Mesothelial cell of epicardium (in vitro differentiated cells): ENCODE data around the gene LCN12. TPM values are rescaled to one million over a fixed set of nuclear protein-coding genes. Genes with fewer than 3 reads are reported as not detected.

ENCODE experiments used
- DNase-seq, 2 experiments: peaks; one replicate each; pipeline ENCODE4 v3.0.0; 2021; ENCODE audit warnings: low spot score in 2 of 2; ENCODE audit not compliant: unreplicated experiment in 2 of 2
- H3K27ac Mint-ChIP-seq: 2 replicates; pipeline ENCODE4 v1.8.0; 2021; ENCODE audit warnings: mixed read lengths
- H3K27me3 Mint-ChIP-seq: 2 replicates; pipeline ENCODE4 v1.8.0; 2021; ENCODE audit warnings: low read depth, mixed read lengths
- H3K36me3 Mint-ChIP-seq: 2 replicates; pipeline ENCODE4 v1.8.0; 2021; ENCODE audit warnings: mixed read lengths
- H3K4me1 Mint-ChIP-seq: 2 replicates; pipeline ENCODE4 v1.8.0; 2021; ENCODE audit warnings: mixed read lengths
- H3K4me3 Mint-ChIP-seq: 2 replicates; pipeline ENCODE4 v1.8.0; 2021; ENCODE audit warnings: mild to moderate bottlenecking, moderate library complexity, mixed read lengths
- H3K9me3 Mint-ChIP-seq: 2 replicates; pipeline ENCODE4 v1.8.0; 2021; ENCODE audit warnings: mixed read lengths
- CTCF ChIP-seq: fragments of 200-600 bp; sonication (generic); IDR thresholded peaks from one replicate; pipeline ENCODE4 v1.5.0; 2021; ENCODE audit warnings: antibody characterized with exemption; ENCODE audit not compliant: unreplicated experiment
- total RNA-seq: library from RNA; stranded (reverse); gene quantifications from 3 replicates; pipeline ENCODE4 v1.2.1, GENCODE V29; 2021

Gene LCN12
- total RNA-seq, 1 donor from 2014 or later: 13.3 TPM

- H3K9me3 Mint-ChIP-seq: no peaks in the 10 kb centered on the region
- H3K4me3 Mint-ChIP-seq: no peak overlapping the region
- H3K27ac Mint-ChIP-seq: no peak overlapping the region
- TF ChIP-seq CTCF: no peak
- peaks cover 6% of the 10 kb centered on the region for H3K4me1 Mint-ChIP-seq
- DNase-seq: no peak
- peaks cover 3% of the 10 kb centered on the region for H3K27me3 Mint-ChIP-seq
- H3K36me3 Mint-ChIP-seq: no peaks in the 10 kb centered on the region
Observed at GRCh38 chr9:136963751-136964150, 11.7 kb downstream of the LCN12 start.

DNA sequence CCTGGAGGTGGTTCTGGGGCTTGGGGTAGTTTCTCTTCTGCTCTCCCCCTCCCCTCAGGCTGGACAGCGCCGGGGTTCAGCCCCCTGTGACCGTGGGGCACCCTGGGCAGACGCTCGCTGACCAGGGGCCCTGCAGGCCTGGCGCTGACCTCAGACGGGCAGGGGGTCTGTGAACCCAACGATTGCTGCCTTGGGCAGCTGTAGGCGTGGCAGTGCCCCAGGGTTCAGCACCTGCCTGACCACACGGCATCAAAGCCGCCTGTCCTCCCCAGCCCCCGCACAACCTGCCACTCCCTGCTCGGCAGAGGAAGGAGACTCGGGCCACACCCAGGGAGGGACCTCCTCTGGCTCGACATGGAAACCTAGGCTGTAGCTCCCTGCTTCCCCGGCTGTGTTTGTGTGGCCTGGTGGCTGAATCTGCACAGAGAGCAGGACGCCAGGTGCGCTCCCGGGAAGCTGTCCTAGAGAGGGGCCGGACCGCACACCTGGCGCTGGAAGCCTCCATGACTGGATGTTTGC lies 12.2 kb downstream of the LCN12 start:
- H3K4me1 Mint-ChIP-seq: peaks cover 6% of the 10 kb centered on the region
- H3K27me3 Mint-ChIP-seq: peaks cover 3% of the 10 kb centered on the region
- H3K27ac Mint-ChIP-seq: no peak overlapping the region
- TF ChIP-seq CTCF: no peak
- no peak overlapping the region for H3K4me3 Mint-ChIP-seq
- no peak for DNase-seq
- no peaks in the 10 kb centered on the region for H3K36me3 Mint-ChIP-seq
- H3K9me3 Mint-ChIP-seq: no peaks in the 10 kb centered on the region

GRCh38 chr9:136964833-136965422 lies 12.9 kb downstream of the LCN12 start:
- Mint-ChIP-seq H3K4me3 (no peak overlapping the region), H3K27me3 (peaks cover 3% of the 10 kb centered on the region), H3K27ac (no peak overlapping the region), H3K4me1 (peaks cover 7% of the 10 kb centered on the region), H3K36me3 (no peaks in the 10 kb centered on the region), H3K9me3 (no peaks in the 10 kb centered on the region)
- no peak for DNase-seq
- no peak for TF ChIP-seq CTCF

DNA sequence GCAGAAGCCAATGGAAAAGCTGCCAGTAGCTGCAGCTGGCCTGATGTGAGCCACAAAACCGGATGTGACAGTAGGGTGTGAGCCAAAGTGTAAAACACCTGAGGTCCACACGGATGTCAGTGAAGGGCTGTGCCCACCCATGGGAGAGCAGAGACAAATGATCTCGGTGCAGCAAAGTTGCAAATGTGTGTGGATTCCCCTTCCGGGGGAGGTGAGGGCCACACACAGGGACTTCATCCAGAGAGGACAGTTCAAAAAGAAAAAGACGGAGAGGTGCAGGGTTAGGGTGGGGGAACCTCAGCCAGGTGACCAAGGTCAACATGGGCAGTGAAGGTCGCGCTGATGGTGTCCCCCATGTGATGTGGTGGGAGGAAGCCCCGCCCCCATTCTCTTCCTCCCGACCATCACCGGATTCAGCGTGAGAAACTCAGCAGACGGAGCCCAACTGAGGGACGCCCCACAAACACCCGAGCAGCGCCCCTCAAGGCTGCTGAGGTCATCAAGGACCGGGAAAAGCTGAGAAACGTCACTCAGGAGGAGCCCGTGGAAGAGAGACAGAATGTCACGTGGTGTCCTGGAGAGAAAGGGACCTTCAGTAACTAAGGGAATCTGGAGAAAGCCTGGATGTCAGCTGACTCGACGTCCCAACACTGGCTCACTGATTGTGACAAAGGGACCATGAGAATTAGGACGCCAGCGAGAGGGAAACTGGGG lies 13.9 kb downstream of the LCN12 start:
- no peaks in the 10 kb centered on the region for H3K36me3 Mint-ChIP-seq
- peaks cover 3% of the 10 kb centered on the region for H3K27me3 Mint-ChIP-seq
- H3K4me3 Mint-ChIP-seq: no peak overlapping the region
- no peak overlapping the region for H3K27ac Mint-ChIP-seq
- no peak for TF ChIP-seq CTCF
- DNase-seq: no peak
- peaks cover 9% of the 10 kb centered on the region for H3K4me1 Mint-ChIP-seq
- no peaks in the 10 kb centered on the region for H3K9me3 Mint-ChIP-seq

DNA sequence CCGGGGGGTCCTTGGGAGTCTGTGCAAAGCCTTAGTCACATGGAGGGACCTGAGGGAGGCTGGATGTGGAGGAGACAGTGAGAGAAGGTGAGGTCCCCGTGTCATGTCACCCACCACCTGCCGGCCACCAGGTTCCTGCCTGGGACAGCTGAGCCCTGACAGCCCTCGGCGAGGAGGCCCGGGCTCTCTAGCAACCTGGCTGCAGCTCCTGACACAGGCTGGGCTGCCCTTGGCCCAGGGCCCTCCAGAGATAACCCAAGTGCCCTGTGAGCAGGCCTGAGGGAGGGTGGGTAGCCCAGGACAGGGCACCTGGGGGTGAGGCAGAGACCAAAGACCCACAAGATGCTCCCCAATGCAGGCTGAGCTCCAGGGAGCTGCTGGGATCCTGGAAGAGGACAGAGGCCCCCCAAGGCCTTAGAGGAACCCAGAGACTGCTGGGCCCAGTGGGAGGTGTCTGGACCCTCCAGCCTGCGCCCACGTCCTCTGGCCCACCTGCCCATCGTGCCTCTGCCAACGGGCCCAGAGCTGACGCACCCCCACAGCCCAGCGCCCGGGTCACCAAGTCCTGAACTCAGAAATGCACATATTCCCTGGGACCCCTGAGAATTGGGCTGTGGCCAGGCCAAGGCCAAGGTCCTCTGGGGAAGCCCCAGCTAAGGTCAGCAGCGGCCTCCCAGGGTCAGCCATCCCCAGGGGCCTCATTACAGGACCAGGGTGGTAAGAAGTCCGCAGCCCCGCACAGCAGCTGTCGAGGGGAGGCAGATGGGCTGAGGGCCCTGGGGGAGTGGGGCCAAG lies 16.5 kb downstream of the LCN12 start:
- TF ChIP-seq CTCF: no peak
- H3K36me3 Mint-ChIP-seq: no peaks in the 10 kb centered on the region
- no peaks in the 10 kb centered on the region for H3K9me3 Mint-ChIP-seq
- no peak overlapping the region for H3K4me3 Mint-ChIP-seq
- DNase-seq: no peak
- H3K4me1 Mint-ChIP-seq: peaks cover 3% of the 10 kb centered on the region
- no peak overlapping the region for H3K27ac Mint-ChIP-seq
- peaks cover 3% of the 10 kb centered on the region for H3K27me3 Mint-ChIP-seq
